Peyer's patch (tissue), 4 donors: ENCODE data around the gene FARP2. TPM values are rescaled to one million over a fixed set of nuclear protein-coding genes. Genes with fewer than 3 reads are reported as not detected.
"Not testable (repeated sequence)": the region's sequence is repeated elsewhere in the genome, so short reads cannot be mapped to it uniquely, and the experiment has no call there.

Source experiments
- DNase-seq, 3 donors: peaks; one replicate each; pipeline ENCODE4 v3.0.0-alpha.2; 2017 to 2019
- H3K27ac ChIP-seq, 4 donors: fragments of 200-600 bp; sonication (generic); one replicate each; pipeline ENCODE4 v1.5.1; 2016 to 2019
- H3K27me3 ChIP-seq, 2 donors: fragments of 200-600 bp; sonication (generic); one replicate each; pipeline ENCODE4 v1.5.1; 2019
- H3K36me3 ChIP-seq, 3 donors: fragments of 200-600 bp; sonication (generic); one replicate each; pipeline ENCODE4 v1.5.1; 2016 to 2019
- H3K4me1 ChIP-seq, 4 donors: fragments of 200-600 bp; sonication (generic); one replicate each; pipeline ENCODE4 v1.5.1; 2016 to 2019
- H3K4me3 ChIP-seq, 4 donors: fragments of 200-600 bp; sonication (generic); 1 replicate in 3 of 4; 2 replicates in 1 of 4; pipeline ENCODE4 v1.5.1; 2016 to 2019; ENCODE audit warnings: mild to moderate bottlenecking in 1 of 4
- H3K9me3 ChIP-seq, 4 donors: fragments of 200-600 bp; sonication (generic); one replicate each; pipeline ENCODE4 v1.5.1; 2016 to 2019; ENCODE audit warnings: mild to moderate bottlenecking in 1 of 4
- POLR2A ChIP-seq, 2 donors: fragments of 450-650 bp; IDR thresholded peaks; one replicate each; pipeline ENCODE4 v1.5.1; 2017; ENCODE audit warnings: antibody characterized with exemption in 2 of 2, mild to moderate bottlenecking in 2 of 2, moderate library complexity in 2 of 2
- total RNA-seq, 4 donors: library from RNA; depleted of rRNA; stranded (reverse); fragments of >200 nt; gene quantifications; one replicate each; pipeline ENCODE4 v1.1.0, GENCODE V29; 2016
- TF ChIP-seq, protein P1 (sequence below), 6 experiments: fragments of 450-650 bp in 4 of 6; fragments of 200-600 bp in 2 of 6; sonication (generic) in 1 of 6; IDR thresholded peaks; one replicate each; pipeline ENCODE4 v1.5.1; 2017 to 2019; ENCODE audit warnings: antibody characterized with exemption in 6 of 6, mild to moderate bottlenecking in 3 of 6, moderate library complexity in 1 of 6

Gene FARP2
- total RNA-seq, 4 donors from 2014 or later, result 107 to 169 (median 140) TPM

GRCh38 chr2:241379481-241380480, 23.7 kb downstream of the FARP2 start:
- peaks cover 0 to 17% (median 0%) of the 10 kb centered on the region in 3 donors for H3K36me3 ChIP-seq

GRCh38 chr2:241381872-241382271, 25.8 kb downstream of the FARP2 start:
- Histone ChIP-seq H3K36me3 (peaks cover 0 to 17% (median 0%) of the 10 kb centered on the region in 3 donors), H3K4me1 (no peaks in the 10 kb centered on the region), H3K27me3 (no peaks in the 10 kb centered on the region), H3K4me3 (no peak overlapping the region), H3K9me3 (no peaks in the 10 kb centered on the region), H3K27ac (no peak overlapping the region)
- DNase-seq, result no peak
- TF ChIP-seq, protein P1, sequence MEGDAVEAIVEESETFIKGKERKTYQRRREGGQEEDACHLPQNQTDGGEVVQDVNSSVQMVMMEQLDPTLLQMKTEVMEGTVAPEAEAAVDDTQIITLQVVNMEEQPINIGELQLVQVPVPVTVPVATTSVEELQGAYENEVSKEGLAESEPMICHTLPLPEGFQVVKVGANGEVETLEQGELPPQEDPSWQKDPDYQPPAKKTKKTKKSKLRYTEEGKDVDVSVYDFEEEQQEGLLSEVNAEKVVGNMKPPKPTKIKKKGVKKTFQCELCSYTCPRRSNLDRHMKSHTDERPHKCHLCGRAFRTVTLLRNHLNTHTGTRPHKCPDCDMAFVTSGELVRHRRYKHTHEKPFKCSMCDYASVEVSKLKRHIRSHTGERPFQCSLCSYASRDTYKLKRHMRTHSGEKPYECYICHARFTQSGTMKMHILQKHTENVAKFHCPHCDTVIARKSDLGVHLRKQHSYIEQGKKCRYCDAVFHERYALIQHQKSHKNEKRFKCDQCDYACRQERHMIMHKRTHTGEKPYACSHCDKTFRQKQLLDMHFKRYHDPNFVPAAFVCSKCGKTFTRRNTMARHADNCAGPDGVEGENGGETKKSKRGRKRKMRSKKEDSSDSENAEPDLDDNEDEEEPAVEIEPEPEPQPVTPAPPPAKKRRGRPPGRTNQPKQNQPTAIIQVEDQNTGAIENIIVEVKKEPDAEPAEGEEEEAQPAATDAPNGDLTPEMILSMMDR (IDR thresholded peaks at IDR 0.05), result no peak
- TF ChIP-seq POLR2A (IDR thresholded peaks at IDR 0.05), result no peak

More at GRCh38 chr2:241379481-241380480, 23.7 kb downstream of the FARP2 start:
- DNase-seq, result no peak
- Histone ChIP-seq H3K4me3 (no peak overlapping the region), H3K9me3 (no peaks in the 10 kb centered on the region), H3K27ac (peak overlapping the region in 1 of 4 donors; percentile 20), H3K27me3 (no peaks in the 10 kb centered on the region), H3K4me1 (no peaks in the 10 kb centered on the region)
- no peak for TF ChIP-seq POLR2A (IDR thresholded peaks at IDR 0.05)
- TF ChIP-seq, protein P1 (IDR thresholded peaks at IDR 0.05), result no peak

DNA sequence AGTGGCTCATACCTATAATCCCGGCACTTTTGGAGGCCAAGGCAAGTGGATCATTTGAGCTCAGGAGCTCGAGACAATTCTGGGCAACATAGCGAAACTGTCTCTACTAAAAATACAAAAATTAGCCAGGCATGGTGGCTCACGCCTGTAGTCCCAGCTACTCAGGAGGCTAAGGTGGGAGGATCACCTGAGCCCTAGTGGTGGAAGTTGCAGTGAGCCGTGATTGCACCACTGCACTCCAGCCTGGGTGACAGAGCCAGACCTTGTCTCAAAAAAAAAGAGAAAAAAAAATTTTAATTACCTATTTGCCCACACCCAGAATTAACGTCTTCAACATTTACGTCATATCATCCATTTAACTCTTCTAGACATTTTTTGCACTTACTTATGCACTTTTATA, 29.4 kb downstream of the FARP2 start:
- not testable (repeated sequence) for DNase-seq, H3K4me3 ChIP-seq, H3K9me3 ChIP-seq, H3K27me3 ChIP-seq, H3K4me1 ChIP-seq, H3K27ac ChIP-seq
- H3K36me3 ChIP-seq, result peaks cover 0 to 17% (median 0%) of the 10 kb centered on the region in 3 donors

GRCh38 chr2:241386519-241386918, 30.4 kb downstream of the FARP2 start:
- Histone ChIP-seq H3K27me3 (no peaks in the 10 kb centered on the region), H3K27ac (no peak overlapping the region), H3K36me3 (peaks cover 0 to 15% (median 0%) of the 10 kb centered on the region in 3 donors), H3K9me3 (no peaks in the 10 kb centered on the region), H3K4me1 (peaks cover 0 to 4% (median 0%) of the 10 kb centered on the region in 4 donors), H3K4me3 (no peak overlapping the region)
- DNase-seq, result no peak
- TF ChIP-seq, protein P1 (IDR thresholded peaks at IDR 0.05), result no peak
- TF ChIP-seq POLR2A (IDR thresholded peaks at IDR 0.05), result no peak

- Histone ChIP-seq H3K9me3 (no peaks in the 10 kb centered on the region), H3K4me3 (no peak overlapping the region), H3K36me3 (no peaks in the 10 kb centered on the region), H3K4me1 (peaks cover 0 to 16% (median 0%) of the 10 kb centered on the region in 4 donors), H3K27ac (no peak overlapping the region), H3K27me3 (no peaks in the 10 kb centered on the region)
- no peak for DNase-seq
- no peak for TF ChIP-seq POLR2A (IDR thresholded peaks at IDR 0.05)
- TF ChIP-seq, protein P1 (IDR thresholded peaks at IDR 0.05), result no peak
Measured at GRCh38 chr2:241389697-241390096, 33.6 kb downstream of the FARP2 start.
